IMR-90 (cell line): ENCODE measurements around the gene MTCL1. TPM values are rescaled to one million over a fixed set of nuclear protein-coding genes. Genes with fewer than 3 reads are reported as not detected.

Experiments
- ATAC-seq: fragments of 200-7000 bp; cut with Tn5 transposase; 2 replicates; pipeline ENCODE4 v1.9.1; 2020; ENCODE audit warnings: low read depth, mild to moderate bottlenecking, moderate library complexity
- BruUV-seq: library from RNA; stranded (reverse); fragments of 400-500 nt; replicated peaks from 2 replicates; lab custom pipeline; 2021; lab: Mats Ljungman, UMichigan
- CTCF ChIA-PET: fragments of 300-600 bp; formaldehyde crosslinking; extraction: SDS; loops from one replicate; lab custom pipeline; 2021; ENCODE audit warnings: antibody characterized with exemption; lab: Yijun Ruan, JAX
- POLR2A ChIA-PET: fragments of 300-600 bp; sonication (Branson Sonifier 250); formaldehyde crosslinking; loops from one replicate; lab custom pipeline; 2022; ENCODE audit warnings: antibody characterized with exemption; ENCODE audit not compliant: unreplicated experiment; lab: Charles Lee
- DNase-seq: peaks from one replicate; pipeline ENCODE4 v3.0.0; 2013
- H2AFZ ChIP-seq: replicated peaks from 2 replicates; pipeline ENCODE3; 2013; ENCODE audit warnings: low read length, mild to moderate bottlenecking; ENCODE audit not compliant: poor library complexity
- H2AK5ac ChIP-seq: 2 replicates; pipeline ENCODE4 v1.6.1; 2013; ENCODE audit warnings: low read depth, low read length, inconsistent platforms
- H2AK9ac ChIP-seq: replicated peaks from 2 replicates; pipeline ENCODE3; 2013; ENCODE audit warnings: mild to moderate bottlenecking, low read depth, low read length, moderate library complexity; ENCODE audit not compliant: poor library complexity
- H2BK120ac ChIP-seq: 2 replicates; pipeline ENCODE4 v1.6.1; 2013; ENCODE audit warnings: low read depth, low read length, inconsistent platforms
- H2BK15ac ChIP-seq: 3 replicates; pipeline ENCODE4 v1.6.1; 2013; ENCODE audit warnings: low read depth, low read length, inconsistent platforms
- H2BK20ac ChIP-seq: 2 replicates; pipeline ENCODE4 v1.6.1; 2013; ENCODE audit warnings: low read depth, mild to moderate bottlenecking, inconsistent platforms, low read length, moderate library complexity
- H2BK5ac ChIP-seq: 2 replicates; pipeline ENCODE4 v1.6.1; 2013; ENCODE audit warnings: mild to moderate bottlenecking, low read depth, low read length, inconsistent platforms; ENCODE audit not compliant: poor library complexity, severe bottlenecking
- H3K14ac ChIP-seq: replicated peaks from 2 replicates; pipeline ENCODE4 v1.6.1; 2013; ENCODE audit warnings: low read depth, low read length, inconsistent platforms
- H3K18ac ChIP-seq: 2 replicates; pipeline ENCODE4 v1.6.1; 2013; ENCODE audit warnings: low read depth, low read length, control low read depth
- H3K23ac ChIP-seq: 2 replicates; pipeline ENCODE4 v1.6.1; 2013; ENCODE audit warnings: low read depth, low read length, inconsistent platforms
- H3K27ac ChIP-seq: 2 replicates; pipeline ENCODE4 v1.5.1; 2013; ENCODE audit warnings: mild to moderate bottlenecking, control low read depth, low read length; ENCODE audit not compliant: insufficient read depth
- H3K27me3 ChIP-seq: 2 replicates; pipeline ENCODE4 v1.6.1; 2013; ENCODE audit warnings: low read length; ENCODE audit not compliant: control insufficient read depth, insufficient read depth
- H3K36me3 ChIP-seq: 2 replicates; pipeline ENCODE4 v1.6.1; 2013; ENCODE audit warnings: low read length, mixed read lengths; ENCODE audit not compliant: control insufficient read depth, insufficient read depth
- H3K4ac ChIP-seq: 2 replicates; pipeline ENCODE4 v1.6.1; 2013; ENCODE audit warnings: low read depth, low read length, inconsistent platforms
- H3K4me1 ChIP-seq: 2 replicates; pipeline ENCODE4 v1.6.1; 2013; ENCODE audit warnings: low read length, mixed read lengths; ENCODE audit not compliant: control insufficient read depth, insufficient read depth
- H3K4me2 ChIP-seq: 2 replicates; pipeline ENCODE4 v1.6.1; 2013; ENCODE audit warnings: low read depth, mild to moderate bottlenecking, control low read depth, low read length, moderate library complexity
- H3K4me3 ChIP-seq: 2 replicates; pipeline ENCODE4 v1.5.1; 2013; ENCODE audit warnings: low read depth, mild to moderate bottlenecking, control low read depth, low read length, moderate library complexity; ENCODE audit not compliant: insufficient read depth
- H3K56ac ChIP-seq: 2 replicates; pipeline ENCODE4 v1.6.1; 2013; ENCODE audit warnings: low read length, inconsistent platforms; ENCODE audit not compliant: insufficient read depth; ENCODE audit errors: extremely low read depth
- H3K79me1 ChIP-seq, 2 experiments: 2 replicates each; pipeline ENCODE4 v1.6.1; 2013; ENCODE audit warnings: low read length in 2 of 2, inconsistent platforms in 1 of 2, low read depth in 1 of 2
- H3K9ac ChIP-seq: 2 replicates; pipeline ENCODE4 v1.6.1; 2013; ENCODE audit warnings: low read depth, low read length, control low read depth
- H3K9me1 ChIP-seq: 2 replicates; pipeline ENCODE4 v1.6.1; 2013; ENCODE audit warnings: low read length, inconsistent platforms; ENCODE audit not compliant: insufficient read depth
- H3K9me3 ChIP-seq: 2 replicates; pipeline ENCODE4 v1.6.1; 2013; ENCODE audit warnings: low read length; ENCODE audit not compliant: control insufficient read depth, insufficient read depth
- H4K20me1 ChIP-seq: 2 replicates; pipeline ENCODE4 v1.6.1; 2013; ENCODE audit warnings: low read length, inconsistent platforms; ENCODE audit not compliant: insufficient read depth
- H4K5ac ChIP-seq: 2 replicates; pipeline ENCODE4 v1.6.1; 2013; ENCODE audit warnings: mild to moderate bottlenecking, low read depth, low read length, control low read depth
- H4K8ac ChIP-seq, 2 experiments: 2 replicates each; pipeline ENCODE4 v1.6.1; 2013; ENCODE audit warnings: low read depth in 2 of 2, low read length in 2 of 2, control low read depth in 1 of 2, inconsistent platforms in 1 of 2
- H4K91ac ChIP-seq: 2 replicates; pipeline ENCODE4 v1.6.1; 2013; ENCODE audit warnings: low read depth, low read length, inconsistent platforms; ENCODE audit not compliant: insufficient read depth
- BHLHE40 ChIP-seq: fragments of 150-350 bp; IDR thresholded peaks from 2 replicates; pipeline ENCODE4 v1.6.1; 2016; ENCODE audit warnings: mild to moderate bottlenecking, low read depth, low read length
- CEBPB ChIP-seq: IDR thresholded peaks from 2 replicates; pipeline ENCODE4 v1.6.1; 2012; ENCODE audit warnings: low read depth, low read length, improper control_type of control experiment
- CHD1 ChIP-seq: IDR thresholded peaks from 2 replicates; pipeline ENCODE4 v1.6.1; 2012; ENCODE audit warnings: low read depth, low read length, improper control_type of control experiment
- CTCF ChIP-seq: conservative IDR thresholded peaks from 2 replicates; pipeline ENCODE4 v1.5.1; 2012; ENCODE audit warnings: mild to moderate bottlenecking, low read depth, low read length, improper control_type of control experiment
- ELK1 ChIP-seq: fragments of 150-350 bp; IDR thresholded peaks from 2 replicates; pipeline ENCODE4 v1.6.1; 2016; ENCODE audit warnings: low read depth, mild to moderate bottlenecking, low read length, moderate library complexity, borderline replicate concordance
- FOS ChIP-seq: fragments of 150-350 bp; IDR thresholded peaks from 2 replicates; pipeline ENCODE4 v1.6.1; 2016; ENCODE audit warnings: low read depth, low read length
- MAFK ChIP-seq: IDR thresholded peaks from 2 replicates; pipeline ENCODE4 v1.6.1; 2012; ENCODE audit warnings: low read depth, low read length, improper control_type of control experiment
- MAZ ChIP-seq: IDR thresholded peaks from 2 replicates; pipeline ENCODE4 v1.6.1; 2012; ENCODE audit warnings: low read depth, mild to moderate bottlenecking, low read length, improper control_type of control experiment, moderate library complexity, borderline replicate concordance
- MXI1 ChIP-seq: IDR thresholded peaks from 2 replicates; pipeline ENCODE4 v1.6.1; 2012; ENCODE audit warnings: low read depth, mild to moderate bottlenecking, low read length, moderate library complexity, borderline replicate concordance
- POLR2A ChIP-seq: IDR thresholded peaks from 2 replicates; pipeline ENCODE4 v1.6.1; 2012; ENCODE audit warnings: mild to moderate bottlenecking, low read depth, low read length
- RAD21 ChIP-seq: IDR thresholded peaks from 2 replicates; pipeline ENCODE4 v1.6.1; 2012; ENCODE audit warnings: low read length, improper control_type of control experiment
- RFX5 ChIP-seq: IDR thresholded peaks from 2 replicates; pipeline ENCODE4 v1.8.0; 2012; ENCODE audit warnings: low read depth, mild to moderate bottlenecking, low read length, moderate library complexity
- SMC3 ChIP-seq: fragments of 150-350 bp; IDR thresholded peaks from 2 replicates; pipeline ENCODE4 v1.6.1; 2016; ENCODE audit warnings: low read depth, mild to moderate bottlenecking, antibody characterized with exemption, low read length, moderate library complexity
- USF2 ChIP-seq: fragments of 150-350 bp; IDR thresholded peaks from 2 replicates; pipeline ENCODE4 v1.6.1; 2017; ENCODE audit warnings: mild to moderate bottlenecking, antibody characterized with exemption, low read length, low read depth
- WGBS, 2 experiments: methylation state at CpG; one replicate each; pipeline versions ENCODE4 v1.1.5 to v1.1.7; 2013; ENCODE audit warnings: missing lambda C conversion rate in 2 of 2; ENCODE audit not compliant: insufficient read length in 1 of 2; ENCODE audit errors: extremely low coverage in 2 of 2; 5-methylcytosine and 5-hydroxymethylcytosine counted together
- dilution Hi-C: fragments of 300-500 bp; cut with HindIII; formaldehyde crosslinking; loops from one replicate; pipeline ENCODE4 v1.14.3; 2018; ENCODE audit warnings: low sequenced_read_pairs; ENCODE audit not compliant: unreplicated experiment
- in situ Hi-C: fragments of 300-500 bp; cut with MboI; formaldehyde crosslinking; loops from 3 replicates; pipeline ENCODE4 v1.14.3; 2019; ENCODE audit warnings: low sequenced_read_pairs, inconsistent platforms, mixed read lengths
- intact Hi-C: fragments of 100-400 bp; cut with micrococcal nuclease; formaldehyde crosslinking; loops from 2 replicates; pipeline ENCODE4 v1.10.0; 2022
- polyA plus RNA-seq, 3 experiments: library from polyadenylated mRNA; depleted of rRNA; stranded (reverse); fragments of >200 nt; gene quantifications; 2 replicates each; pipeline ENCODE4 v1.2.3, GENCODE V29; 2012; ENCODE audit warnings: low replicate concordance in 1 of 3
- total RNA-seq: library from RNA; depleted of rRNA; stranded (reverse); fragments of >200 nt; gene quantifications from 2 replicates; pipeline ENCODE4 v1.2.3, GENCODE V29; 2012

Gene MTCL1
- total and polyA plus RNA-seq, 2 of the 4 experiments (the other 2 are of a cell fraction): 29.0 to 45.3 TPM

- dilution Hi-C loops (no loop called here), intact Hi-C loops (no loop called here)
- peaks cover 43% of the 10 kb centered on the region for H3K36me3 ChIP-seq
Measured at GRCh38 chr18:8758466-8758865, 53.1 kb downstream of the MTCL1 start.

More at GRCh38 chr18:8758466-8758865, 53.1 kb downstream of the MTCL1 start:
- H3K9me1 ChIP-seq: peaks cover 29% of the 10 kb centered on the region
- ATAC-seq (no peak), DNase-seq (no peak)
- no peak overlapping the region for H2BK20ac ChIP-seq
- no peak overlapping the region for H3K4ac ChIP-seq
- H3K4me3 ChIP-seq: no peak overlapping the region
- ChIA-PET POLR2A (no interaction called here), CTCF (no interaction called here)
- no peak overlapping the region for H3K56ac ChIP-seq
- H2AK9ac ChIP-seq: no peak overlapping the region
- in situ Hi-C loops: no loop called here
- WGBS, 2 experiments: no CpG with 5 or more reads among the region's 4 CpGs
- no peak overlapping the region for H3K9ac ChIP-seq
- H3K18ac ChIP-seq: no peak overlapping the region
- BruUV-seq: no TSS peak
- H4K5ac ChIP-seq: no peak overlapping the region
- no peak overlapping the region for H3K14ac ChIP-seq
- H3K4me1 ChIP-seq: peaks cover 24% of the 10 kb centered on the region
- H3K79me1 ChIP-seq: peaks cover 49 to 83% of the 10 kb centered on the region in 2 experiments
- no peak overlapping the region for H2BK5ac ChIP-seq
- H3K27me3 ChIP-seq: no peaks in the 10 kb centered on the region
- H3K23ac ChIP-seq: no peak overlapping the region
- H3K27ac ChIP-seq: no peak overlapping the region
- no peak overlapping the region for H3K4me2 ChIP-seq
- no peak overlapping the region for H4K8ac ChIP-seq
- H2BK120ac ChIP-seq: no peak overlapping the region
- no peak overlapping the region for H2AK5ac ChIP-seq
- no peak for TF ChIP-seq BHLHE40
- TF ChIP-seq MXI1: no peak
- TF ChIP-seq MAFK: no peak
- TF ChIP-seq RAD21: no peak
- no peak for TF ChIP-seq SMC3
- no peak for TF ChIP-seq USF2
- TF ChIP-seq ELK1: no peak
- no peak for TF ChIP-seq MAZ
- no peak for TF ChIP-seq RFX5
- no peak for TF ChIP-seq POLR2A
- TF ChIP-seq CHD1: no peak
- no peak for TF ChIP-seq FOS
- no peak for TF ChIP-seq CTCF
- no peak for TF ChIP-seq CEBPB
- H2BK15ac ChIP-seq: no peak overlapping the region
- peaks cover 5% of the 10 kb centered on the region; the same call in 1 of the 2 replicates for H4K20me1 ChIP-seq
- H3K9me3 ChIP-seq: no peaks in the 10 kb centered on the region; the same call in 1 of the 2 replicates
- H4K91ac ChIP-seq: no peak overlapping the region
- no peak overlapping the region for H2AFZ ChIP-seq
